ENCODE data around the gene RRBP1. TPM values are rescaled to one million over a fixed set of nuclear protein-coding genes. Genes with fewer than 3 reads are reported as not detected.
A peak's percentile ranks its signal among the peaks of the same experiment; 100 is the strongest.

Gene RRBP1
- total RNA-seq, 8 experiments from 2014 or later = 12.2 to 94.0 (median 31.2) TPM

DNA sequence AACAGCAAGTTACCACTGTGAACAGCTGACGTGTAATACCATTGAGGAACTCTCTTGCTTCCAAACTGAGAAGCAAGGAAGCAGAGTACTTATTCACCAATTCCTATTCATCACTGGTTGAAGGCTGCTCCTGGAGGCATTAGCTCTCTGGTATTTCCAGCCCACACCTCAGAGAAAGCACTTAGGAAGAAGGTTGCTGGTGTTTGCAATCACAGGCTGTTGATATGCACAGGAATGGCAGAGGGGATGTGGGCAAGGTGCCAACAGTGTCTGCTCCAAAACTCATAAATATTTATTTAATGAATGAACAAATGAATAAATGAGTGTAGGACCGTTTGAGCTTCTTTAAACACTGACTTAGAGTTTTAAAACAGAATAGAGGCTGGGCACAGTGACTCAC, 6.9 kb upstream of the RRBP1 start:
- in situ Hi-C loops (cut with MboI; ENCODE audit: low pct_unique_long_range_greater_than_20kb in 2 of 9, low sequenced_read_pairs in 9 of 9, unreplicated experiment in 9 of 9) = loop anchor here in 1 of 9 experiments (25.0 kb wide), 1 partner anchor 223 kb away; no protein-coding TSS in a partner anchor
- 0 to 50% (median 7%) methylated on average over 1 to 2 of the region's 2 CpGs; no CpG with 5 or more reads in 2 of the 10 experiments for WGBS, 10 experiments
- H3K4me3 ChIP-seq = no peak overlapping the region
- ATAC-seq (replicated peaks in 6 of 8) = peak; percentile 28 to 93 (median 65)
- H3K4me1 ChIP-seq (replicated peaks in 1 of 2) = peaks cover 0 to 4% of the 10 kb centered on the region in 2 donors
- H3K27ac ChIP-seq = no peak overlapping the region

DNA sequence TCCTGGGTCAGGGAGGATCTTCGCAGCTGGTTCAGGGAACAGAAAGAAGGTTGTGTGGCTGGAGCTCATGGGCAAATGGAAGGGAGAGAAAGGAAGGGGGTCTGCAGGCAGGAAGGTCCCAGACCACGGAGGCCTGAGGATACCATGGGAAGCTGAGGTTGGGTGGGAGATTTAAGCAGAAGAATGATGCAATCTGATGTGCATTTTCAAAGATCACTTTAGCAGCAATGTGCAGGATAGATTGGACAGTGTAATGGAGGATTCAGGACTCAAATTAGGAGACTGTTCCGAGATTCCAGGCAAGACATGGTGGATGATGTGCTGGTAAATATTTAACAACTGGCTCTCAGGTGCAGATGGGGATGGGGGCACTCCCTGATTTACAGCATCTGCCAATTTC, 5.8 kb upstream of the RRBP1 start:
- WGBS, 10 experiments = 29 to 100% (median 61%) methylated on average over 1 to 3 of the region's 3 CpGs
- Histone ChIP-seq H3K4me3 (no peak overlapping the region), H3K4me1 (replicated peaks in 1 of 2) (no peaks in the 10 kb centered on the region), H3K27ac (no peak overlapping the region)
- in situ Hi-C loops (cut with MboI; ENCODE audit: low pct_unique_long_range_greater_than_20kb in 2 of 9, low sequenced_read_pairs in 9 of 9, unreplicated experiment in 9 of 9) = loop anchor here in 1 of 9 experiments (25.0 kb wide), 1 partner anchor 225 kb away; no protein-coding TSS in a partner anchor
- no peak for ATAC-seq (replicated peaks in 6 of 8)

- WGBS, 10 experiments = 0 to 20% methylated on average over 1 of the region's 1 CpG; no CpG with 5 or more reads in 8 of the 10 experiments
- no peak overlapping the region for H3K27ac ChIP-seq
- ATAC-seq (replicated peaks in 6 of 8) = no peak
- H3K4me3 ChIP-seq = no peak overlapping the region
- in situ Hi-C loops (cut with MboI; ENCODE audit: low pct_unique_long_range_greater_than_20kb in 2 of 9, low sequenced_read_pairs in 9 of 9, unreplicated experiment in 9 of 9) = loop anchor here in 1 of 9 experiments (25.0 kb wide), 1 partner anchor 227 kb away; no protein-coding TSS in a partner anchor
- peaks cover 2 to 4% of the 10 kb centered on the region in 2 donors for H3K4me1 ChIP-seq (replicated peaks in 1 of 2)
Measured at GRCh38 chr20:17685168-17685567, 3.1 kb upstream of the RRBP1 start.

DNA sequence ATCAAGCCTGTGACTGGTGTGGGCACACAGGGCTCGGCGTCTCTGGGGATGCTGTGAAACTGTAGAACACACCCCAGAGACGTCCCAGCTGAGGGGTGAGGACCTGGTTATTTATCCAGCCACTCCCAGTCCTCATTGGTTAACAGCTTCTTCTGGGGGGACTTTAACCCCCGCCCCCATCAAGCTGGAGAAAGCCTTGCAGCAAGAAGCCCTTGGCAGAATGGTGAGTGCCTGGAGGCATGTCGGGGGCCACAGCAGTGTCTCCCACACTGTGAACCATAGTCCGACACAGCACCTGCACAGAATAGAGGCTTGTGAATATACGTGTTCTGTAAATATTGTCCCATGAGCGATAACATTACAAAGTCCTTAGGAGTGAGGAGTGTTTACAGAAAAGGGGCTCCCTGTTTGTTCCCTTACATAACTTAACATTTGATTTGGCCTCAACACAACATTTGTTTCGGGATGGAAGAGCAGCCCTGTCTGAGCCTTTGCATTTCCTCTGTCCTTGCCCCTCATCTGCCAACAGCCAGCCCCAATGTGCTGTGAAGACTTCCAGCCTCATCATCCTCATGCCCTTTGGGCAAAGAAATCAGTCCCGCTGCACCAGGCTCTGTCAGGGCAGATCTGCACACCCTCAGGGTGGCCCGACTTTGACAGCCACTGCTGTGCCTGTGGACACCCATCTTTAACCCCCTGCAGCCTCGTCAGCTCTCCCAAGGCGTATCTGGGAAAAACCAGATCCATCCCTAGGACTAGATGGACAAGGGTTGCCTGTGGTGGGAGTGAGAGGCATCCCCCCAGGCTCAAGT, 2.2 kb upstream of the RRBP1 start:
- WGBS, 10 experiments = 53 to 100% (median 67%) methylated on average over 1 to 6 of the region's 13 CpGs; no CpG with 5 or more reads in 1 of the 10 experiments
- ATAC-seq (replicated peaks in 6 of 8) = no peak
- Histone ChIP-seq H3K4me1 (replicated peaks in 1 of 2) (peaks cover 6% of the 10 kb centered on the region in 2 donors), H3K4me3 (no peak overlapping the region), H3K27ac (no peak overlapping the region)
- in situ Hi-C loops (cut with MboI; ENCODE audit: low pct_unique_long_range_greater_than_20kb in 2 of 9, low sequenced_read_pairs in 9 of 9, unreplicated experiment in 9 of 9) = loop anchor here in 1 of 9 experiments (25.0 kb wide), 1 partner anchor 228 kb away; no protein-coding TSS in a partner anchor

- WGBS, 10 experiments = 63 to 90% (median 77%) methylated on average over 2 to 6 of the region's 10 CpGs
- H3K4me3 ChIP-seq = no peak overlapping the region
- in situ Hi-C loops (cut with MboI; ENCODE audit: low pct_unique_long_range_greater_than_20kb in 2 of 9, low sequenced_read_pairs in 9 of 9, unreplicated experiment in 9 of 9) = loop anchor here in 1 of 9 experiments (25.0 kb wide), 1 partner anchor 229 kb away; no protein-coding TSS in a partner anchor
Measured at GRCh38 chr20:17683218-17684076, 1.4 kb upstream of the RRBP1 start.

DNA sequence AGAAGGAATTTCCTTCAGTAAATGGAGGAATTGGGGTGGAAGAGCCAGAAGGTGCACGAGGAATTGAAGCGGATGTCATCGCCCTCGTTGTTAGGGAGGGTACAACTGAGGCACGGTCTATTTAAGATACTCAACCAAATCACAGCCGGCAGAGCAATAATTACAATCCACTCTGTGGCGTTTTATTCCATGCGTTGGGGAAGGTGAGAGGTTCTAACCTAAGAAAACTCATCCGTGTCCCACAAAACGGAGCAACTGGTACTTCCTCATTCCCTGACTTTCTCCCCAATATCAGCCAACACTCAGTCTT, 802 bp upstream of the RRBP1 start:
- no peak overlapping the region for H3K27ac ChIP-seq
- ATAC-seq (replicated peaks in 6 of 8) = no peak
- H3K4me3 ChIP-seq = peak overlapping the region; percentile 58 to 92 (median 67)
- in situ Hi-C loops (cut with MboI; ENCODE audit: low pct_unique_long_range_greater_than_20kb in 2 of 9, low sequenced_read_pairs in 9 of 9, unreplicated experiment in 9 of 9) = loop anchor here in 1 of 9 experiments (25.0 kb wide), 1 partner anchor 229 kb away; no protein-coding TSS in a partner anchor
- WGBS, 10 experiments = 10 to 90% (median 65%) methylated on average over 2 to 8 of the region's 10 CpGs; no CpG with 5 or more reads in 2 of the 10 experiments
- peaks cover 6% of the 10 kb centered on the region in 2 donors for H3K4me1 ChIP-seq (replicated peaks in 1 of 2)

More at GRCh38 chr20:17683218-17684076, 1.4 kb upstream of the RRBP1 start:
- no peak for ATAC-seq (replicated peaks in 6 of 8)
- Histone ChIP-seq H3K27ac (no peak overlapping the region), H3K4me1 (replicated peaks in 1 of 2) (peaks cover 6% of the 10 kb centered on the region in 2 donors)

DNA sequence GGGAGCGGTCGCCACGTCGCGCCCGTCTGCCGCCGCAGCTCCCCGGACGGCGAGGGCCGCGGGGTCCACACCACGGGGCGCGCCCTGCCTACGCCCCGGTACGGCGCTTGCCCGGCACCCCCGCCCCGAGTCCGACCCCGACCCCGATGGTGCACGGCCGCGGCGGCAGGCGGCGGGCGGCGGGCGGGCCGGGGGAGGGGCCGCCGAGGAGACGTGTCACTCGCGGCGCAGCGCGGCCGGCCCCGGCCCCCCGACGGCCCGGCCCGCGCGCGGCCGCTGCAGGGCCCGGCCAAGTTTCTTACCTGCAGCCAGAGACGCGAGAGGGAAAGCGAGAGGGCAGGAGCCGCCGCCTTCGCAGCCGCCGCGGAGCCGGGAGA, 328 bp downstream of the RRBP1 start:
- peak; percentile 4 to 16 (median 6) for ATAC-seq (replicated peaks in 6 of 8)
- Histone ChIP-seq H3K4me3 (peak overlapping the region; percentile 60 to 92 (median 77)), H3K27ac (peak overlapping the region; percentile 69 to 81), H3K4me1 (replicated peaks in 1 of 2) (peaks cover 6% of the 10 kb centered on the region in 2 donors)
- no CpG with 5 or more reads among the region's 65 CpGs for WGBS, 10 experiments
- in situ Hi-C loops (cut with MboI; ENCODE audit: low pct_unique_long_range_greater_than_20kb in 2 of 9, low sequenced_read_pairs in 9 of 9, unreplicated experiment in 9 of 9) = loop anchor here in 1 of 9 experiments (25.0 kb wide), 1 partner anchor 231 kb away; no protein-coding TSS in a partner anchor

DNA sequence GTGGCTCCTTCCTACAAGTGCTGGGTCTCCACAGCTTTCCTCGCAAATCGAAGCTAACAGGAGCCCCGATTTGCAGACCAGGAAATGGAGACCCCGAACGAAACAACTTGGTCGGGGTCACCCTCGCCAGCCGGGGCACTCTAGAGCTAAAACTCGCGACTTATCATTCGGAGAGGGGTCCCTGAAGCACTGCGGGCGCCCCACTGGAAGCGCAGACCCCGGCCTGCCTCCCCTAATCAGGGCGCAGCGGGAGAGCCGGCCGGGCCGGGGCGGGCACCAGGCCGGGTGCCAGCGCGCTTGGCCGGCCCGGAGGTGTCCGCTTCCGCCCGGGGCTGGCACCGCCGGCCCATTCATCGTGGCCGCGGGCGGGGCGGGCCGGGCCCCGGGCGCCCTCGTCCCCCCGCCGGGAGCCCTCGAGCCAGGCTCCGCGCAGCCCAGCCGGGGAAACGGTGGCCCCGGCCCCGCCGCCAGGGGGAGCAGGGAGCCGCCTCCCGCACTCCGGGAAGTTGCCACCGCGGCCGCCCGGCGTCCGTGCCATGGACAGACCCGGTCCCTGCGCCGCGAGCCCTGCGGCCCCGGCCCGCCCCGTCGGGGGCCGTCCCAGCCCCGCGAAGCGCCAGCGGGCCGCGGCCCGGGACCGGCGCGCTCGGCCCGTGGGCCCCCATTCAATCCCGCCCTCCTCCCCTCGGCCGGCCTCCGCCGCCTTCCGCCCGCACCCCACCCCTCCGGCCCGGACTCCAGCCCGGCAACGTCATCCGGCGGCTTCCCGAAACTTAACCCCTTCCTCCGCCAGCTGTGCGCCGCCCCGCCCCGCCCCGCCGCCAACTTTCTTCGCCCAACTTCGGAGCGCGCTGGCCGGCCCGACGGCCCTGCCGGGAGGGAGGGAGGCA, 961 bp downstream of the RRBP1 start:
- Histone ChIP-seq H3K4me3 (peak overlapping the region; percentile 60 to 92 (median 77)), H3K4me1 (replicated peaks in 1 of 2) (peaks cover 6% of the 10 kb centered on the region in 2 donors), H3K27ac (peak overlapping the region; percentile 69 to 81)
- WGBS, 10 experiments = 0 to 6% (median 6%) methylated on average over 1 to 5 of the region's 110 CpGs; no CpG with 5 or more reads in 7 of the 10 experiments
- ATAC-seq (replicated peaks in 6 of 8) = peak; percentile 18 to 56 (median 30)
- in situ Hi-C loops (cut with MboI; ENCODE audit: low pct_unique_long_range_greater_than_20kb in 2 of 9, low sequenced_read_pairs in 9 of 9, unreplicated experiment in 9 of 9) = loop anchor here in 1 of 9 experiments (25.0 kb wide), 1 partner anchor 231 kb away; no protein-coding TSS in a partner anchor

GRCh38 chr20:17679941-17680835, 1.9 kb downstream of the RRBP1 start:
- WGBS, 10 experiments = 4 to 100% (median 45%) methylated on average over 1 to 12 of the region's 27 CpGs; no CpG with 5 or more reads in 3 of the 10 experiments
- peaks cover 6% of the 10 kb centered on the region in 2 donors for H3K4me1 ChIP-seq (replicated peaks in 1 of 2)
- ATAC-seq (replicated peaks in 6 of 8) = peak in 1 of 8 experiments; percentile 0
- no peak overlapping the region for H3K27ac ChIP-seq
- in situ Hi-C loops (cut with MboI; ENCODE audit: low pct_unique_long_range_greater_than_20kb in 2 of 9, low sequenced_read_pairs in 9 of 9, unreplicated experiment in 9 of 9) = loop anchor here in 1 of 9 experiments (25.0 kb wide), 1 partner anchor 232 kb away; no protein-coding TSS in a partner anchor
- H3K4me3 ChIP-seq = peak overlapping the region; percentile 60 to 92 (median 77)

DNA sequence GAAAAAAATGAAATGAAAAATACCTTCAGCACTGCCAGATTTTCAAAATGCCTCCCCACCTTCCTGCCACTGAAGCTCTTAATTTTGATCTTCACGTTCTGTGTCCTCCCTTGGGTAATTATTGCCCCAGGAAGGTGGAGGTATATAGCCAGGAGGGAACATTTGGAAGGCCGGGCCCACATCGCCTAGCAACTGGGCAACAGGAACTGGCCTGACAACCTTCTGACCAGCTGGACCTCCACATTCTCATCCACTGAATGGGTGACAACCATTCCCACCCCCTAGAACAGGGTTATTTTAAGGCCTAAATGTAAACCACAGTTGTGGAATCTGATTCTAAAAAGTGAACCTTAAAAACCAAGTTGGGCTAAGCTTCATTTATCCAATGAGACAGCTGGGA, 3.2 kb downstream of the RRBP1 start:
- no peak overlapping the region for H3K27ac ChIP-seq
- H3K4me1 ChIP-seq (replicated peaks in 1 of 2) = peaks cover 6% of the 10 kb centered on the region in 2 donors
- no peak overlapping the region for H3K4me3 ChIP-seq
- no peak for ATAC-seq (replicated peaks in 6 of 8)
- 20 to 100% (median 85%) methylated on average over 1 to 3 of the region's 3 CpGs; no CpG with 5 or more reads in 2 of the 10 experiments for WGBS, 10 experiments
- in situ Hi-C loops (cut with MboI; ENCODE audit: low pct_unique_long_range_greater_than_20kb in 2 of 9, low sequenced_read_pairs in 9 of 9, unreplicated experiment in 9 of 9) = loop anchor here in 1 of 9 experiments (25.0 kb wide), 1 partner anchor 233 kb away; no protein-coding TSS in a partner anchor

DNA sequence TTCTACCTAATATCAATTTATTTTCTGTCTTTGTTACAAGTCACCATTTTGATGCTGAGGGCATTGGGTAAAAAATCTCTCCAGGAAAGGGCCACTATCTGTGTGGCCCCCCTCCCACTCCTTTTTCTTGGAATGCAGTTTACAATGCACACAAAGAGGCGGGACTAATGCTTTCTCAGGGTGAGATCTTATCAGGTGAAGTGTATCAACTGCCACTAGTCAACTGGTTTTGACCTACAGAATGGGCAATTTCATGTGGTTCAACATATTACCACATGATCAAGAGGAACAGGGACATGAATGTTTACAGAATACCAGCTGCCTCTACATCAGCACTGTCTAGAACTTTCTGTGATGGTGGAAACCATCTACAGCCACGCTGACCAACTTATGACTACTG, 3.7 kb downstream of the RRBP1 start:
- peaks cover 6% of the 10 kb centered on the region in 2 donors for H3K4me1 ChIP-seq (replicated peaks in 1 of 2)
- no peak overlapping the region for H3K4me3 ChIP-seq
- WGBS, 10 experiments = 60 to 100% (median 90%) methylated on average over 1 to 2 of the region's 2 CpGs; no CpG with 5 or more reads in 2 of the 10 experiments
- no peak for ATAC-seq (replicated peaks in 6 of 8)
- in situ Hi-C loops (cut with MboI; ENCODE audit: low pct_unique_long_range_greater_than_20kb in 2 of 9, low sequenced_read_pairs in 9 of 9, unreplicated experiment in 9 of 9) = loop anchor here in 1 of 9 experiments (25.0 kb wide), 1 partner anchor 234 kb away; no protein-coding TSS in a partner anchor
- no peak overlapping the region for H3K27ac ChIP-seq

Measured in motor neuron (in vitro differentiated cells).